NCI-H82 (cell line): ENCODE data around the gene PSMG3.
A peak's percentile ranks its signal among the peaks of the same experiment; 100 is the strongest.

Experiments
- DNase-seq: peaks from one replicate; lab custom pipeline; 2025; lab: John Stamatoyannopoulos, UW

Gene PSMG3

GRCh38 chr7:1558181-1558811 lies 11.5 kb downstream of the PSMG3 start:
- DNase-seq: peak; percentile 45

GRCh38 chr7:1557771-1558170 lies 12.1 kb downstream of the PSMG3 start:
- DNase-seq: no peak

- no peak for DNase-seq
Observed at GRCh38 chr7:1557006-1557405, 12.8 kb downstream of the PSMG3 start.

- peak; percentile 89 for DNase-seq
Observed at GRCh38 chr7:1555813-1556543, 13.9 kb downstream of the PSMG3 start, which contains the start of gene TMEM184A. Gene TMEM184A, minus strand, starts transcription at chr7:1556205. Its CDS starts 721 bp downstream, at chr7:1555484.

DNA sequence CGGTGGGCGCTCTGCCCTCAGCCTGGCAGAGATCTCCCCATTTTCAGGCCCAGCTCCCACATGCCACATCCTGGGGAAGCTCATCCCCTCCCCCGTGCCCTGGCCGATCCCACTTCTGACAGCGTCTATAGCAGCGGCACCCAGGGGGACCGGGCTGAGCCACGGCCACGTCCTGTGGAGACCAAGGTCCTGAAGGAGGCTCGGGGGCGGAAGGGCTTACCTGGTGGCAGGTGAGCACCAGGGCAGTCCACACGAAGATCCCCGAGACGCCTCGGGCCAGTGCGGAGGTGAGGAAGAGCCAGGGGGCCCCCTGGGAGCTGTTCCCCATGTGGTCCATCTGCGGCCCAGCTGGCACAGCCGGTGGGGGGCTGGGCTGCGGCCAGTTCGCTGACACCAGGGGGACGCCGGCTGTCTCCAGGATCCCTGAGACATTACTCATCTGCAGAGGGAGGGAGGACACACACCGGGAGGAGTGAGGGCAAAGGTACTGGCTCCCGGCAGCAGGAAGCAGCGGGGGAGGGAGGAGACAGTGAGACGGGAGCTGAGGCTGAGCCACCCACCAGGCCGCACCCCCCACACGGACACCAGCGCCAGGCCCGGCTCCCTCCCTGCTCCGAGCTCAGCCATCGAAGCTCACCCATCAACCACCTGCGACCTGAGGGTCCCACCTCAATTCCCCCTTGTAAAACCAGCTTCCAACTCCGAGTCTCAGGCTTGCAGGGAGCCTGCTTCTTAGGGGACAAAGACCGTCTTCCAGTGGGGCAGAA lies 14.6 kb downstream of the PSMG3 start:
- peak; percentile 79 for DNase-seq

- no peak for DNase-seq
Observed at GRCh38 chr7:1554333-1555045, 15.3 kb downstream of the PSMG3 start.

- DNase-seq: no peak
Observed at GRCh38 chr7:1553512-1554210, 16.2 kb downstream of the PSMG3 start.

- DNase-seq: no peak
Observed at GRCh38 chr7:1552200-1552599, 17.6 kb downstream of the PSMG3 start.

DNA sequence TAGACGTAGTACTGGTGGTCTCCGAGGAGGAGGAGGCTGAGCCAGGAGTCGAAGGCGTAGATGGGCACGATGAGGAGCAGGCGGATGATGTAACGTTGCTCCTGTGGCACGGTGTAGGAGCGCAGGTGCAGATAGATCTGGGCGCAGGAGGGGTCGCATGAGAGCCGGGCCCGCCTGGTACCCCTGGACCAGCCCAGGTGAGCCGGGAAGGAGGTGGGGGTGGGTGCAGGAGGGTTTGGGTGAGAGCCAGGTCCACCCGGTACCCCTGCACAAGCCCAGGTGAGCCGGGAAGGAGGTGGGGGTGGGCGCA lies 19.0 kb downstream of the PSMG3 start:
- no peak for DNase-seq

DNA sequence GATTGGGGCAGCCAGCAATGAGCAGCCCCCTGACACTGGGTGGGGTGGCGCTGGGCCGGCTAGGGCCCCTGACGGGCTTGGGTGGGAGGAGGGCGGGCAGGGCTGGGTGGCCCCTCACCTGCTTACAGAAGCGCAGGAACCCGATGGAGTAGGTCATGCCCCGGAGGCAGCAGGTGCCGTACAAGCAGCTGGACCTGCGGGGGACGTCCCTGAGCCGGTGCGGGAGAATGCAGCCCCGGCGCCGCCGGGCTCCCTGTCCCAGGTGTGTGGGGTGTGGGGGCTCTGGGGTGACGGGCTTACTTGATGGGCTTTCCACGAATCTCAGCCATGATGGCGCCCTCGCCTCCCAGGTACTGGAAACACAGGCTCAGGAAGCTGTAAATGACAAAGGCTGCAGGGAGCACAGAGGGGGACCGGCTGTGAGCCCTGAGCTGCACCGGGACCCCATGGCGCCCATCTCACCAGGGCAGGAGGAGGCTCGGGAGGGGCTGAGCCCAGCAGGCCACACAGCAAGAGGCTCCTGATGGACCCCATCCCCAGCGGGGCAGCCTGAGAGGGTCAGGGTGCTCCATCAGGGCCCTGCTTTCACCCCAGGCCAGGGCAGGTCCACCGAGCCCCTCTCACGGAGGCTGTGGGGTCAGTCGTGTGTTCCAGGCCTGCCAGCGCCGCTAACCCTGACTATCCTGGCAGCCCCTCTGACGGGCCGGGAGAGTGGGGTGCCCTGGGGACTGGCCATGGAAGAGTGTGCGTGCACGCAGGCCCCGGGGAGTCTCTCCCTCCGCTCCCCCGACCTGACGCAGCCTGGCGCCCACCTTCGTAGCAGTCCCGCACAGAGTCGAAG lies 19.6 kb downstream of the PSMG3 start:
- no peak for DNase-seq

- DNase-seq: no peak
Observed at GRCh38 chr7:1549357-1550004, 20.4 kb downstream of the PSMG3 start.

GRCh38 chr7:1548944-1549343 lies 20.9 kb downstream of the PSMG3 start:
- no peak for DNase-seq

DNA sequence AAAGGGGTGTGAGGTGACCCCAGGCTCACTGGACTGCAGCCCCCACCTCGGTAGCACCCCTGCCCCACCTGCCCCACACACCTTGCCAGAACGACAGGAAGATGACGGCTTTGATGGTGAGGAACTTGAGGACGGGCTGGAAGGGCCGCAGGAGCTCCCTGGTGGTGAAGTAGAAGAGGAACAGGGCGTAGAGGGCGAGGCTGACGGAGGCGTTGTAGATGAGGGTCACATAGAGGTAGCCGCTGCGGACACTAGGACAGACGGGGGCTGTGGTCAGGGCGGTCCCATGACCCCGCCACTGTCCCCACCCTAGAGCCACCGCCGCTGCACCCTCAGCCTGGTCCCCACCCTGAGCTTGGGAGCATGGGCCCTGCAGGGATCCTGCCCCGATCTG lies 21.4 kb downstream of the PSMG3 start:
- no peak for DNase-seq

GRCh38 chr7:1547777-1548437 lies 21.9 kb downstream of the PSMG3 start:
- no peak for DNase-seq

DNA sequence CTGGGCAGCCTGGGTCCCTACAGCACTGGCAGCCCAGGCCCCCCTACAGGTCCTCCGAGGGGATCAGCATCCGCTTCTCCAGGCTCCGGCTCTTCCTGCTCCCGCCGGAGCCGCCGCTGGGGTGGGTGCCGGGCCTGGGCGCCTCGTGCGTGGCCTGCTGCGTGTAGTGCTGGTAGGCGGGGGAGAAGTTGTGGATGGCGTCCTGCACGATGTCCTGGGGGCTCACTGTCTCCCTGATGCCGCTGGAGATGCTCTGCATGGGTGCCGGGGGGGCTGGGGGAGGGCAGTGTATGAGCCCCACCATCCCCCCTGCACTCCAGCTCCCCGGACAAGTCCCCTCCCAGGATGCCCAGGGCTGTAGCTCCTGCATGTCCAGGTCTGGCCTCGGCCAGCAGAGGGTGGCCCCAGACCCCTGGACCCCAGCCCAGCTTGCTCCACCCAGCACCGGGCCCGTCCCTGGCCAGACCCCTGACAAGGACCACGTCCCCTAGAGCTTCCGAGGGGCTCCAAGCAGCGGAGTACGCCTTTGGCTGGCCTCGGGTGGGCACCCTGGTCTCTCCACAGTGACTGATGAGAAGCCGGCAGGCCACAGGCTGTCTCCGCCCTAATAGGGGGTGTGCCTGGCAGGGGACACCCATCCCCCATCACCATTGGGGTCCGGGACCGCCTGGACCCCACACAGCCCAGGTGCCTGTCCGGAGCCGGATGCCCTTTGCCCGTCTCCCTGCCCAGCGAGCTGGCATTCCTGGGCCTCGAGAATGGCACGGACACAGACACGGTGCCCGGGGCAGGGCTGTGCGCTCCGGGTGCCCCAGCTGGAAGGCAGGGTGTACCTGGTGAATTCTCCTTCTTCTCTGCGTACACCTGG lies 22.7 kb downstream of the PSMG3 start:
- no peak for DNase-seq

- DNase-seq: no peak
Observed at GRCh38 chr7:1546274-1546908, 23.4 kb downstream of the PSMG3 start.

- DNase-seq: no peak
Observed at GRCh38 chr7:1545417-1546246, 24.2 kb downstream of the PSMG3 start.
